IMR-90 (cell line): ENCODE measurements around the gene PRR19. TPM values are rescaled to one million over a fixed set of nuclear protein-coding genes. Genes with fewer than 3 reads are reported as not detected.

Experiments used
- ATAC-seq: fragments of 200-7000 bp; cut with Tn5 transposase; 2 replicates; pipeline ENCODE4 v1.9.1; 2020; ENCODE audit warnings: low read depth, mild to moderate bottlenecking, moderate library complexity
- BruUV-seq: library from RNA; stranded (reverse); fragments of 400-500 nt; replicated peaks from 2 replicates; lab custom pipeline; 2021; lab: Mats Ljungman, UMichigan
- CTCF ChIA-PET: fragments of 300-600 bp; formaldehyde crosslinking; extraction: SDS; loops from one replicate; lab custom pipeline; 2021; ENCODE audit warnings: antibody characterized with exemption; lab: Yijun Ruan, JAX
- POLR2A ChIA-PET: fragments of 300-600 bp; sonication (Branson Sonifier 250); formaldehyde crosslinking; loops from one replicate; lab custom pipeline; 2022; ENCODE audit warnings: antibody characterized with exemption; ENCODE audit not compliant: unreplicated experiment; lab: Charles Lee
- DNase-seq: peaks from one replicate; pipeline ENCODE4 v3.0.0; 2013
- H2AFZ ChIP-seq: replicated peaks from 2 replicates; pipeline ENCODE3; 2013; ENCODE audit warnings: low read length, mild to moderate bottlenecking; ENCODE audit not compliant: poor library complexity
- H2AK5ac ChIP-seq: 2 replicates; pipeline ENCODE4 v1.6.1; 2013; ENCODE audit warnings: low read depth, low read length, inconsistent platforms
- H2AK9ac ChIP-seq: replicated peaks from 2 replicates; pipeline ENCODE3; 2013; ENCODE audit warnings: mild to moderate bottlenecking, low read depth, low read length, moderate library complexity; ENCODE audit not compliant: poor library complexity
- H2BK120ac ChIP-seq: 2 replicates; pipeline ENCODE4 v1.6.1; 2013; ENCODE audit warnings: low read depth, low read length, inconsistent platforms
- H2BK15ac ChIP-seq: 3 replicates; pipeline ENCODE4 v1.6.1; 2013; ENCODE audit warnings: low read depth, low read length, inconsistent platforms
- H2BK20ac ChIP-seq: 2 replicates; pipeline ENCODE4 v1.6.1; 2013; ENCODE audit warnings: low read depth, mild to moderate bottlenecking, inconsistent platforms, low read length, moderate library complexity
- H2BK5ac ChIP-seq: 2 replicates; pipeline ENCODE4 v1.6.1; 2013; ENCODE audit warnings: mild to moderate bottlenecking, low read depth, low read length, inconsistent platforms; ENCODE audit not compliant: poor library complexity, severe bottlenecking
- H3K14ac ChIP-seq: replicated peaks from 2 replicates; pipeline ENCODE4 v1.6.1; 2013; ENCODE audit warnings: low read depth, low read length, inconsistent platforms
- H3K18ac ChIP-seq: 2 replicates; pipeline ENCODE4 v1.6.1; 2013; ENCODE audit warnings: low read depth, low read length, control low read depth
- H3K23ac ChIP-seq: 2 replicates; pipeline ENCODE4 v1.6.1; 2013; ENCODE audit warnings: low read depth, low read length, inconsistent platforms
- H3K27ac ChIP-seq: 2 replicates; pipeline ENCODE4 v1.5.1; 2013; ENCODE audit warnings: mild to moderate bottlenecking, control low read depth, low read length; ENCODE audit not compliant: insufficient read depth
- H3K27me3 ChIP-seq: 2 replicates; pipeline ENCODE4 v1.6.1; 2013; ENCODE audit warnings: low read length; ENCODE audit not compliant: control insufficient read depth, insufficient read depth
- H3K36me3 ChIP-seq: 2 replicates; pipeline ENCODE4 v1.6.1; 2013; ENCODE audit warnings: low read length, mixed read lengths; ENCODE audit not compliant: control insufficient read depth, insufficient read depth
- H3K4ac ChIP-seq: 2 replicates; pipeline ENCODE4 v1.6.1; 2013; ENCODE audit warnings: low read depth, low read length, inconsistent platforms
- H3K4me1 ChIP-seq: 2 replicates; pipeline ENCODE4 v1.6.1; 2013; ENCODE audit warnings: low read length, mixed read lengths; ENCODE audit not compliant: control insufficient read depth, insufficient read depth
- H3K4me2 ChIP-seq: 2 replicates; pipeline ENCODE4 v1.6.1; 2013; ENCODE audit warnings: low read depth, mild to moderate bottlenecking, control low read depth, low read length, moderate library complexity
- H3K4me3 ChIP-seq: 2 replicates; pipeline ENCODE4 v1.5.1; 2013; ENCODE audit warnings: low read depth, mild to moderate bottlenecking, control low read depth, low read length, moderate library complexity; ENCODE audit not compliant: insufficient read depth
- H3K56ac ChIP-seq: 2 replicates; pipeline ENCODE4 v1.6.1; 2013; ENCODE audit warnings: low read length, inconsistent platforms; ENCODE audit not compliant: insufficient read depth; ENCODE audit errors: extremely low read depth
- H3K79me1 ChIP-seq, 2 experiments: 2 replicates each; pipeline ENCODE4 v1.6.1; 2013; ENCODE audit warnings: low read length in 2 of 2, inconsistent platforms in 1 of 2, low read depth in 1 of 2
- H3K9ac ChIP-seq: 2 replicates; pipeline ENCODE4 v1.6.1; 2013; ENCODE audit warnings: low read depth, low read length, control low read depth
- H3K9me1 ChIP-seq: 2 replicates; pipeline ENCODE4 v1.6.1; 2013; ENCODE audit warnings: low read length, inconsistent platforms; ENCODE audit not compliant: insufficient read depth
- H3K9me3 ChIP-seq: 2 replicates; pipeline ENCODE4 v1.6.1; 2013; ENCODE audit warnings: low read length; ENCODE audit not compliant: control insufficient read depth, insufficient read depth
- H4K20me1 ChIP-seq: 2 replicates; pipeline ENCODE4 v1.6.1; 2013; ENCODE audit warnings: low read length, inconsistent platforms; ENCODE audit not compliant: insufficient read depth
- H4K5ac ChIP-seq: 2 replicates; pipeline ENCODE4 v1.6.1; 2013; ENCODE audit warnings: mild to moderate bottlenecking, low read depth, low read length, control low read depth
- H4K8ac ChIP-seq, 2 experiments: 2 replicates each; pipeline ENCODE4 v1.6.1; 2013; ENCODE audit warnings: low read depth in 2 of 2, low read length in 2 of 2, control low read depth in 1 of 2, inconsistent platforms in 1 of 2
- H4K91ac ChIP-seq: 2 replicates; pipeline ENCODE4 v1.6.1; 2013; ENCODE audit warnings: low read depth, low read length, inconsistent platforms; ENCODE audit not compliant: insufficient read depth
- CHD1 ChIP-seq: IDR thresholded peaks from 2 replicates; pipeline ENCODE4 v1.6.1; 2012; ENCODE audit warnings: low read depth, low read length, improper control_type of control experiment
- FOS ChIP-seq: fragments of 150-350 bp; IDR thresholded peaks from 2 replicates; pipeline ENCODE4 v1.6.1; 2016; ENCODE audit warnings: low read depth, low read length
- MXI1 ChIP-seq: IDR thresholded peaks from 2 replicates; pipeline ENCODE4 v1.6.1; 2012; ENCODE audit warnings: low read depth, mild to moderate bottlenecking, low read length, moderate library complexity, borderline replicate concordance
- NFE2L2 ChIP-seq: fragments of 150-350 bp; IDR thresholded peaks from 2 replicates; pipeline ENCODE4 v1.6.1; 2016; ENCODE audit warnings: low read depth, mild to moderate bottlenecking, low read length
- RAD21 ChIP-seq: IDR thresholded peaks from 2 replicates; pipeline ENCODE4 v1.6.1; 2012; ENCODE audit warnings: low read length, improper control_type of control experiment
- WGBS, 2 experiments: methylation state at CpG; one replicate each; pipeline versions ENCODE4 v1.1.5 to v1.1.7; 2013; ENCODE audit warnings: missing lambda C conversion rate in 2 of 2; ENCODE audit not compliant: insufficient read length in 1 of 2; ENCODE audit errors: extremely low coverage in 2 of 2; 5-methylcytosine and 5-hydroxymethylcytosine counted together
- dilution Hi-C: fragments of 300-500 bp; cut with HindIII; formaldehyde crosslinking; loops from one replicate; pipeline ENCODE4 v1.14.3; 2018; ENCODE audit warnings: low sequenced_read_pairs; ENCODE audit not compliant: unreplicated experiment
- in situ Hi-C: fragments of 300-500 bp; cut with MboI; formaldehyde crosslinking; loops from 3 replicates; pipeline ENCODE4 v1.14.3; 2019; ENCODE audit warnings: low sequenced_read_pairs, inconsistent platforms, mixed read lengths
- intact Hi-C: fragments of 100-400 bp; cut with micrococcal nuclease; formaldehyde crosslinking; loops from 2 replicates; pipeline ENCODE4 v1.10.0; 2022
- polyA plus RNA-seq, 3 experiments: library from polyadenylated mRNA; depleted of rRNA; stranded (reverse); fragments of >200 nt; gene quantifications; 2 replicates each; pipeline ENCODE4 v1.2.3, GENCODE V29; 2012; ENCODE audit warnings: low replicate concordance in 1 of 3
- total RNA-seq: library from RNA; depleted of rRNA; stranded (reverse); fragments of >200 nt; gene quantifications from 2 replicates; pipeline ENCODE4 v1.2.3, GENCODE V29; 2012
- TF ChIP-seq, protein P1 (sequence below): fragments of 150-350 bp; IDR thresholded peaks from 2 replicates; pipeline ENCODE4 v1.6.1; 2017; ENCODE audit warnings: mild to moderate bottlenecking, antibody characterized with exemption, low read length, low read depth

The PRR19 gene
- total and polyA plus RNA-seq, 2 of the 4 experiments (the other 2 are of a cell fraction): 0.36 to 1.6 TPM

DNA sequence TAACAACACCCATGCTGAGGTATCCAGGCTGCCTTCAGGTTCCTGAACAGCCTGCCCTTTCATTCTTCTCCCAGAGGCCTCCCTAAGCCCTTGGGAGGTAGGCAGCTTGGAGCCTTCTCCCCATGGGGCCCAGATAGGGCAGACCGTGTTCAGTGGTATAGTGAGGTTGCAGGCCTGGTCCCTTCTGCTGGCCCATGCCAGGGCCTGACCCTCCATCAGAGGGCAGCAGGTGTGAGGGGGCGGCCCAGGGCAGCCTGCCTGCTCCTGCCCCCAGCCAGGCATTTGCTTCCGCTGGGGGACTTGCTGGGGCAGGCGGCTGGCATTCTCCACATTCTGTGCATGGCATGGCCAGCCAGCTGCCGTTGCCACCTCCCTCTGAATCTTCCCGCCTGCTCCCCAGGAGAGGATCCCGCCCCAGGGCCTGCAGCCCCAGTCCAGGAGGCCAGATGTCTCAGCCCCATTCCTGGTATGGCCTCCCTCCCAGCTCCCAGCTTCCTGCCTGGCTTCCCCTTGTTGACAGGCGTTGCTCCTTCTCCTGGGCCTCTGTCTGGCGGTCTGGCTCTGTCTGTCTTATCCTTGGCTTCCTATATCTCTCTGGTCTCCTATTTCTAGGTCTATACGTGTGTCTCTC lies 24.0 kb upstream of the PRR19 start (continued):
- TF ChIP-seq NFE2L2: no peak

DNA sequence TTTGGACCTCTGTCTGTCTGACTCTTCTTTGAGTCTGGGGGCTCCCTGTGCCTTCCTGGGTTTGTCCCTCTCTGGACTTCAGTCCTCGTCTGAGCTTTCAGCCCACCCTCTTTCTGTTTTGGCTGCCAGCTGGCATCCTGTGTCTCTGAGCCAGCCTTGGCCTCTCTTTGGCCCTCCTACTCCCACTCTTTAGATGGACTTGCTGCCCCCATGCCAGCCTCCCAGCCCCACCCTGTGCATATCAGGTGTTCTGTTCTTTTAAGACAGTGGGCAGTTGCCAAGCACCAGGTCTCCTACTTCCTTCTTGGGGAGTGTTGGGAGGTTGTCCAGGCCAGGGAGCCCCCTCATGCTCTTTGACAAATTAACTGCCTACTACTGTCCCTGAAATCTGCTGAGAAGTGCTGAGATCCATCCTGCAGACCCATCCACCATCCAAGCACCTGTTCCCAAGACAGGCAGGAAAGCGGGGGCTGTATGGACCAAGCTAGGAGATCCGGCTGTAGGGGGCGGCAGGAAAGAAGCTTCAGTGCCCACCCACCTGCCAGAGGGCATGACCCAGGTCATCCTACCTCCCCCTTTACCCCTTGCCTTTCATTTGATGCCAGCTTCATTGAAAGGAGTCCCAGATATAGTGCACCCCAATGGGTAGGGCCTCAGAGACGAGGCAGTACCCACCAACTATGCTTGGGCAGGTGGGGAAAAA lies 23.3 kb upstream of the PRR19 start:
- H3K27ac ChIP-seq: peak overlapping the region; percentile 15
- no peak overlapping the region for H2AK9ac ChIP-seq
- intact Hi-C loops: loop anchor here (1.0 kb wide), 1 partner anchor 32 kb away; no protein-coding TSS in a partner anchor
- no peak overlapping the region for H4K91ac ChIP-seq
- ChIA-PET POLR2A (no interaction called here), CTCF (interaction anchor here (0.8 to 3.6 kb wide), 4 partner anchors 9 to 35 kb away, joined by 3 to 29 read pairs (median 8); partner anchors contain the start of gene CIC)
- dilution Hi-C loops: no loop called here
- no TSS peak for BruUV-seq
- no peak overlapping the region for H3K4me2 ChIP-seq
- H2AFZ ChIP-seq: no peak overlapping the region
- H2AK5ac ChIP-seq: peak overlapping the region; percentile 20; the same call in 1 of the 2 replicates
- 20% methylated on average over 1 of the region's 5 CpGs; no CpG with 5 or more reads in 1 of the 2 experiments for WGBS, 2 experiments
- H3K4me1 ChIP-seq: peaks cover 46% of the 10 kb centered on the region
- in situ Hi-C loops: no loop called here
- H3K9me3 ChIP-seq: no peaks in the 10 kb centered on the region
- no peak overlapping the region for H3K14ac ChIP-seq
- peak overlapping the region; percentile 5 for H2BK5ac ChIP-seq
- DNase-seq: no peak
- TF ChIP-seq RAD21 (no peak), MXI1 (no peak), CHD1 (no peak), FOS (no peak)
- TF ChIP-seq, protein P1, sequence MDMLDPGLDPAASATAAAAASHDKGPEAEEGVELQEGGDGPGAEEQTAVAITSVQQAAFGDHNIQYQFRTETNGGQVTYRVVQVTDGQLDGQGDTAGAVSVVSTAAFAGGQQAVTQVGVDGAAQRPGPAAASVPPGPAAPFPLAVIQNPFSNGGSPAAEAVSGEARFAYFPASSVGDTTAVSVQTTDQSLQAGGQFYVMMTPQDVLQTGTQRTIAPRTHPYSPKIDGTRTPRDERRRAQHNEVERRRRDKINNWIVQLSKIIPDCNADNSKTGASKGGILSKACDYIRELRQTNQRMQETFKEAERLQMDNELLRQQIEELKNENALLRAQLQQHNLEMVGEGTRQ: no peak
- no peak overlapping the region for H2BK20ac ChIP-seq
- no peak overlapping the region for H3K56ac ChIP-seq
- H3K27me3 ChIP-seq: no peaks in the 10 kb centered on the region
- H3K9ac ChIP-seq: no peak overlapping the region
- peaks cover 38 to 84% of the 10 kb centered on the region in 2 experiments for H3K79me1 ChIP-seq
- H3K4ac ChIP-seq: 0 out of 2 replicates have a peak overlapping the region, but pooled peaks have one; percentile 13
- peaks cover 17% of the 10 kb centered on the region for H3K9me1 ChIP-seq
- H4K5ac ChIP-seq: no peak overlapping the region
- H3K36me3 ChIP-seq: peaks cover 23% of the 10 kb centered on the region
- no peak for ATAC-seq
- H2BK15ac ChIP-seq: no peak overlapping the region
- H2BK120ac ChIP-seq: no peak overlapping the region
- H4K8ac ChIP-seq: no peak overlapping the region
- peaks cover 48% of the 10 kb centered on the region; the same call in 1 of the 2 replicates for H4K20me1 ChIP-seq
- no peak overlapping the region for H3K18ac ChIP-seq
- peak overlapping the region; percentile 58; the same call in 1 of the 2 replicates for H3K23ac ChIP-seq
- H3K4me3 ChIP-seq: no peak overlapping the region
